ENCODE measurements around the gene CD6.
A peak's percentile ranks its signal among the peaks of the same experiment; 100 is the strongest.

Gene CD6

DNA sequence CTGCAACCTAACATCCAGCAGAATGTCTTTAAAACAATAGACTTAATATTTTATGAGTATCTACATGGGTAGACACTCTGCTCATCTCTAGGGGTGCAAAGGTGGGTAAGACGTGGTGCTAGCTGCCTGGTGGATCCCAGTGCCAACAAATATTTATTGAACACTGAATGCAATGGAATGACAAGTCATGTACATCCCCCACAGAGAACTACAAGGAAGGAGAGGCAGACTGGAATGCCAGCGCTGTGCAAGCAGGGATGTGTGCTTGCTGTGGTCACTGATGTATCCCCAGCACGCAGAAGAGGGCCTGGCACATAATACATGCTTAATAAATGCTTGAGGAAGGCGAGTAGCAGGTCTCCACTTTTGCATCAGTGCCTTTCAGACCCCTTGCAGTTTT is 61.9 kb downstream of the CD6 start:
- H3K27me3 ChIP-seq (ENCODE audit: low read depth) = no peaks in the 10 kb centered on the region
- no peaks in the 10 kb centered on the region for H3K36me3 ChIP-seq (replicated peaks)
- no peak for DNase-seq (ENCODE audit: low spot score in 2 of 2)
- no peaks in the 10 kb centered on the region for H3K9me3 ChIP-seq
- H3K4me3 ChIP-seq = no peak overlapping the region
- in situ Hi-C loops (cut with MboI; ENCODE audit: low sequenced_read_pairs) = no loop called here
- no peaks in the 10 kb centered on the region for H3K4me1 ChIP-seq

DNA sequence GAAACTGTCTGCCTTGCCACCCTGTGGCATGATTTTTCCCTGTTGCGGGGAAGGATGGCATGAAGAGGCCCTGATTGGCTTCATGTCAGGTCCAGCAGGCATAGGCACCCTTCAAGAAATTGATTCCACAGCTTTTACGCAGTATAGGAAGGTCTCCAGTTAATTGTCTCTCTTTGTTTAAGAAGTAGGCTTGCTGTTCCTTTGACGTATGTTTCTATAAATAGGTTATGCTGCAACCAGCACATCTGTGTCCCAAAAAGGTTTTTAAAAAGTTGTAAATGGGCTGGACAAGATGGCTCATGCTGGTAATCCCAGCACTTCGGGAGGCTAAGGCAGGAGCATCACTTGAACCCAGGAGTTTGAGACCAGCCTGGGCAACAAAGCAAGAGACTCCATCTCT is 62.6 kb downstream of the CD6 start:
- Histone ChIP-seq H3K9me3 (no peaks in the 10 kb centered on the region), H3K36me3 (replicated peaks) (no peaks in the 10 kb centered on the region), H3K4me3 (no peak overlapping the region), H3K27me3 (ENCODE audit: low read depth) (no peaks in the 10 kb centered on the region), H3K4me1 (no peaks in the 10 kb centered on the region)
- in situ Hi-C loops (cut with MboI; ENCODE audit: low sequenced_read_pairs) = no loop called here
- DNase-seq (ENCODE audit: low spot score in 2 of 2) = no peak

DNA sequence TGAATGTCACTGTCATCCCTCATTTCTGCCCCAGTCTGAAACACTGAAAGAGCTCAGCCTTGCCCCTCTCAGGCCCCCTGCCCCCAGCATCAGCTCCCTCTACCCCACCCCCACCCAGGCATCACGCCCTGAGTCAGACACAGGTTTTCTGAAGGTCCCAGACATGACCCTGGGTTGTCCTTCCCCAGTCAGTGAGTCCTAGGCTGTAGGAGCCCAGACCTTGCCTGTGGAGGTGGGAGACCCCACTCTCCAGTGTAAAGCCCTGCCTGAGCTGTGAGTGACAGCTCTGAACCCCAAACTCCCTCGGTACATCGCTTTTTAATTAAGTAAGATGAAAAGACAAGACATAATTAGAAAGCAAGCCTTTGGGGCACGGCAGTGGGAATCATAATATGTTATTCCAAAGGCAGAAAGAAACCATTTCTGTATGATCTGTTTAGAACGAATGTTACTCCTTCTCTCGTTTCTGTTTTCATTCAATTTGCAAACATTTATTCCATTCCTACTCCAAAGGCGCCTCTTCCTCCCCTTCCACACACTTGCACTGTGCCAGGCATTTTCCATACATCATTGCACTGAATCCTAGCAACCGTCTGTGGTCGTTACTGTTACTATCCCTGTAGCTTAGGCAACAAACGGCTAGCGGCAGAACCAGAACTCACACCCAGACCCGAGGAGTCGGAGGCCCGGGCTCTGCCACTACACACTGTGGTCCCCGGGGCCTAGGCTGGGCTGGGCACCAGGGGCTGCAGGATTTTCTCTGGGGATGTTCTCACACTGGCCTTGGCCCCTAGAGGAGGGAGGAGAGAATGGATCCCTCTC is 63.4 kb downstream of the CD6 start:
- no peak for DNase-seq (ENCODE audit: low spot score in 2 of 2)

DNA sequence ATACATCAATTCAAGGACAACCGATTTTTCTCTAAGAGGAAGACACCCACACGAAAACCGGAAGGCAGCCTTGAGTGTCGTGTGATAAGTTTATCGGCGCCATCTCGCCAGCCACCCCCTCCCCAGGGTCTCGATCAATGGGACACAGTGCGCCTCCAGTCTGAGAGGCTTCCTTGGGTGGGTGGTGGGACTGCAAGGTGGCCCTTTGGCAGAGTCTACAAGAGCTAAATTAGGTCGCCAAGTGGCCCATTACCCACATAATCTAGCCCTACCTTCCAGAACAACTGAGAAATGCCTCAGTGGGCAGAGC is 64.0 kb downstream of the CD6 start:
- DNase-seq (ENCODE audit: low spot score in 2 of 2) = no peak
- Histone ChIP-seq H3K4me3 (no peak overlapping the region), H3K9me3 (no peaks in the 10 kb centered on the region), H3K27me3 (ENCODE audit: low read depth) (no peaks in the 10 kb centered on the region), H3K36me3 (replicated peaks) (no peaks in the 10 kb centered on the region), H3K4me1 (no peaks in the 10 kb centered on the region)
- in situ Hi-C loops (cut with MboI; ENCODE audit: low sequenced_read_pairs) = no loop called here

More for the DNA sequence above, 63.4 kb downstream of the CD6 start:
- in situ Hi-C loops (cut with MboI; ENCODE audit: low sequenced_read_pairs) = no loop called here
- no peaks in the 10 kb centered on the region for H3K36me3 ChIP-seq (replicated peaks)
- H3K4me3 ChIP-seq = no peak overlapping the region
- no peaks in the 10 kb centered on the region for H3K9me3 ChIP-seq
- H3K4me1 ChIP-seq = no peaks in the 10 kb centered on the region
- H3K27me3 ChIP-seq (ENCODE audit: low read depth) = no peaks in the 10 kb centered on the region

DNA sequence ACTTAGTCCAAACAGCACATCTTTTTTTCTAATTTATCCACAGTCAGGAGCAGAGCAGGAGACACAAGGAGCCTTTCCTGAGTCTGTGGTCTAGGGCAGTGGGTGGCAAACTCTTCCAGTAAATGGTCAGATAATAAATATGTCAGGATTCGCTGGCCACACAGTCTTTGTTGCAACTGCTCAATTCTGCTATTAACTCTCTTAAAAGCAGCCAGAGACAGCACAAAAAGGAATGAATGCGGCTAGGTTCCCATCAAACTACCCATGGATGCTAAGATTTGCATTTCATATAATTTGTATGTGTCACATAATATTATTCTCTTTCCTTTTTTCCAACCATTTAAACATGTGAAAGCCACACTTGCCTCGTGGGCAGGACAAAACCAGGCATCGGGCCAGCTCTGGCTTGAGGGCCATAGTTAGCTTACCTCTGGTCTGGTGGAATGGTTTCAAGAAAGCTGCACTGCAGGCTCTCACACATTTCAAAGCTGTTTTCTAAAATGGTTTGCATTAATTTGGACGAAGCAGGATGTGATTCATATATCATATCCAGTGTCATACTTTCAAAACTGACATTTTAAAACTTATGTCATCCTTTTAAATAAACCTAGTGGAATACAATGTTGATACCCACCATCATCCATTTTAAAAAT is 66.1 kb downstream of the CD6 start:
- Histone ChIP-seq H3K27me3 (ENCODE audit: low read depth) (no peaks in the 10 kb centered on the region), H3K9me3 (no peaks in the 10 kb centered on the region), H3K4me3 (no peak overlapping the region), H3K36me3 (replicated peaks) (no peaks in the 10 kb centered on the region), H3K4me1 (peaks cover 7% of the 10 kb centered on the region)
- in situ Hi-C loops (cut with MboI; ENCODE audit: low sequenced_read_pairs) = no loop called here
- no peak for DNase-seq (ENCODE audit: low spot score in 2 of 2)

DNA sequence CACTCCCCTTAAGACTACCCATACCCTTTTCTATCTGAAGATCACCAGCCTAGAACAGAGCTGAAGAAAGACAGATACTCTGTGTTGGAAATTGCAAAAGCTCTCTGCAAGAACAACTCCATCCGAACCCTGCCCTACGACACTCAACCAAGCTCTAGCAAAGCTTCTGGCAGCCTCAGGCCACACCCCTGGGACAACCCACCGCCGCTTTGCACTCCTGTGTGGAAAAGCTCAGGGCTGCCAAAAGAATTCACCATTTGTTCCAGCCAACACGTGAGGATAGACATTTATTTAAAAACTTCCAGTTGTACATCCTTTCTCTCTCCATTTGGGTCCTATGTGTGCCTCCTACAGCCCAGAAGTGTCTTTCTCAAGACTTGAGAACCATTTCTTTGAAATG is 68.4 kb downstream of the CD6 start:
- no peaks in the 10 kb centered on the region for H3K27me3 ChIP-seq (ENCODE audit: low read depth)
- H3K9me3 ChIP-seq = no peaks in the 10 kb centered on the region
- DNase-seq (ENCODE audit: low spot score in 2 of 2) = no peak
- peaks cover 7% of the 10 kb centered on the region for H3K4me1 ChIP-seq
- in situ Hi-C loops (cut with MboI; ENCODE audit: low sequenced_read_pairs) = no loop called here
- H3K4me3 ChIP-seq = no peak overlapping the region
- no peaks in the 10 kb centered on the region for H3K36me3 ChIP-seq (replicated peaks)

DNA sequence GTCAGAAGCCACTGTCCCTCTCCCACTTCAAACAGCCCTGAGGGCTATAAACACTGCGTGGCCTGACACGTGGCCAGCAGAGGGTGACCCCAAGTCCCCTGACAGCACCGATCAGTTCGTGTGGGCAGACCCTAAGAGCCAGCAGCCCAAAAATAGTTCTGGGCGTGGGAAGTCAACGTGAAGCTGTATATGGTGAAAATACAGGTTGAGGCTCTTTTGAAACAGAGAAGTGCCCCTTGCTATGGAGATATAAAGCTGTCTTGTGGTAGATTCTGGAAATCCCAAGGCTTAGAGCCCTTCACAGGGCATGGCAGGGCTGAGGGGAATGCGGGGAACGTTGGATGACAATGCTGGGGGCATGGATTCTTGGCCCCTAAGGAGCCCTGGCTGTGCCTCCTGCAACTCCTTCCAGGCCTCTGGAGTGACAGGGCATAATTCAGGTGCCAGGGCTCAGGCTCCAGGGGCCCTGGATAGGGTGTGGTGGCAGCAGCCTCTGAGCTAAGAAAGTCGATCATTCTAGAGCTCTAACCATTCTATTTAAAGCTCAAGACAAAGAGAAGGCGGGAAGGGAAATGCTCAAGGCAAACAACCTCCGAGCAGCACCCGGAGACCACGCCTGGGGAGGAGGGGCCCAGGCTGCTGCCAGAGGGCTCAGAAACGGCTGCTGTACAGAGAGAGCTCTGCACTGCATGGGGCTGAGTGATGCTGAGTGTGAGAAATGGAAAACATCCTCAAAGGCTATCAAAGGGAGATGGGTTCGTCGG is 70.5 kb downstream of the CD6 start:
- no peaks in the 10 kb centered on the region for H3K9me3 ChIP-seq
- peak; percentile 55 to 72 for DNase-seq (ENCODE audit: low spot score in 2 of 2)
- H3K36me3 ChIP-seq (replicated peaks) = no peaks in the 10 kb centered on the region
- no peaks in the 10 kb centered on the region for H3K27me3 ChIP-seq (ENCODE audit: low read depth)
- H3K4me3 ChIP-seq = no peak overlapping the region
- in situ Hi-C loops (cut with MboI; ENCODE audit: low sequenced_read_pairs) = no loop called here
- H3K4me1 ChIP-seq = peaks cover 7% of the 10 kb centered on the region

DNA sequence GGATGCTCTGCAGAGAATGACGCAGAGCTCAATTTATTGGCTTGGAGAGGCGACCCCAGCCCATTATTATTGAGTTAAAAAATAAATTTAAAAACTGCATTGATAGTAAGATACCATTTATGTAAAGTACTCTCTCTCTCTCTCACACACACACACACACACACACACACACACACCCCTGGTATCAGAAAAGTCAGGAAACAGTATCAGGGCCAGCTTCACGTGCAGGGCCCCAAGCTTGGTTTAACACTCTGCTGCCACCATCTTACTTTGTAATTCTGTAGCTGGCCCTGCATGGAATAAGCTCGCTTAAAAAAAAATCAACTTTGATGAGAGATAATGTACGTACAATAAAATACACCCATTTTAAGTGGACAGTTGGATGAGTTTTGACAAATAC is 71.1 kb downstream of the CD6 start:
- Histone ChIP-seq H3K9me3 (no peaks in the 10 kb centered on the region), H3K4me1 (peaks cover 7% of the 10 kb centered on the region), H3K4me3 (no peak overlapping the region), H3K36me3 (replicated peaks) (no peaks in the 10 kb centered on the region), H3K27me3 (ENCODE audit: low read depth) (no peaks in the 10 kb centered on the region)
- DNase-seq (ENCODE audit: low spot score in 2 of 2) = no peak
- in situ Hi-C loops (cut with MboI; ENCODE audit: low sequenced_read_pairs) = no loop called here

DNA sequence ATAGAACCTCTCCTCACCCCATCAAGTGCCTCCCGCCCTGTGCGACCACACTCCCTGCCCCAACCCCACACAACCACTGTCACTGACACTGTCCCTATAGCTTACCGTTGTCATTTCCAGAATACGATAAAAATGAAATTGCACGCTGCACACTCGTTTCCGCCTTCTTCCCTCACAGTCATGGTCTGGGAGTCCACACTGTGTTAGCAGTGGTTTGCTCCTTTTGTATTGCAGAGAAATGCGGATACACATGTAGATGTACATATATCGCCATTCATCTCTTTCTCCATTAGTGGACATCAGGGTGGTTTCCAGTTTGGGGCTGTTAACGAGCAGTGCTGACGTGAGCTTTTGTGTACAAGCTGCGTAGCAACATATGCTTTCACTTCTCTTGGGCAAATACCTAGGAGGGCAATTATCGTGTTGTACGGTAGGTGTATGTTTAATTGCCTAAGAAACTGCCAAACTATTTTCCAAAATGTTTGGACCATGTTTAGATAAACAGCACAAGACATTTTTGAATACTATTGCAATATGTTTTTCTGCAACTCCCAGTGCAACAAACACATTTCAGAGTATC is 71.6 kb downstream of the CD6 start:
- H3K4me3 ChIP-seq = no peak overlapping the region
- in situ Hi-C loops (cut with MboI; ENCODE audit: low sequenced_read_pairs) = no loop called here

DNA sequence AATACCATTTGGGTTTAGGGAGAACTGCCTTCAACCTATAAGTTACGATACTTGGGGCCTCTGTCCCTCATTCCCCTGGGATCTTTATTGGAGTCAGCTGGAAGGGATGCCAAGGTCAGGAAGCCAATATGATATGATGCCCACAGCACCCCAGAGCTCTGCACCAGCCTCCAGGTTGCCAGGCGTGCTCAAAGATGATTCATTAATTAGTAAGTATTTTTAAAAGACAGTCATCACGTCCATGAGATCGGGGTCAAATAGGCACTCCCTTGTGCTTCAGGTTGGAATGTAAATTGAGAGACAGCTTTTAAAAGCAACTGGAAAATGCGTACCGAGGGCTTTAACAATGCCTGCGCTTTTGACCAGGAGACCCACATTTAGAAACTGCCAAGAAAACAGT is 73.8 kb downstream of the CD6 start:
- H3K9me3 ChIP-seq = no peaks in the 10 kb centered on the region
- in situ Hi-C loops (cut with MboI; ENCODE audit: low sequenced_read_pairs) = no loop called here
- DNase-seq (ENCODE audit: low spot score in 2 of 2) = no peak
- H3K4me3 ChIP-seq = no peak overlapping the region
- H3K36me3 ChIP-seq (replicated peaks) = no peaks in the 10 kb centered on the region
- H3K27me3 ChIP-seq (ENCODE audit: low read depth) = peaks cover 2% of the 10 kb centered on the region; the same call in 1 of the 2 replicates
- peaks cover 7% of the 10 kb centered on the region for H3K4me1 ChIP-seq

More for the DNA sequence above, 71.6 kb downstream of the CD6 start:
- Histone ChIP-seq H3K36me3 (replicated peaks) (no peaks in the 10 kb centered on the region), H3K4me1 (peaks cover 7% of the 10 kb centered on the region), H3K27me3 (ENCODE audit: low read depth) (no peaks in the 10 kb centered on the region), H3K9me3 (no peaks in the 10 kb centered on the region)
- no peak for DNase-seq (ENCODE audit: low spot score in 2 of 2)

DNA sequence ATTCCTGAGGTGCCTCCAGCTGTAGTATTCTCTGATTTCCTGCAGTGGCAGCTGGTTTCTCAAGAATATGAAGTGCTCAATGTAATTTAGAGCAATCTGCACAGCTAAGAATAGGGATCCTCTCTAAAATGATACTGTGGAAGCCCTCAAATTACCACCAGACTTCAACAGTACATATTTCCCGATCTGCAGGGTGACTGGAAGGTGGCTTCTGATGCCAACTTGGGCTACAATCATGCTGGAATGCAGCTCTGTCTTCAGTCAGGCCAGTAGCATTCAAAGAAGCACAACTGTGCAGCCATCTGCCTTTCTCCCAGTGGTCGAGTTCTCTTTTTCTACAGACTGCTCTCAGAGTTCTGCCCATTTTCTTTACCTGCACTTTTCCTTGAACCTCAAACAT is 75.4 kb downstream of the CD6 start:
- in situ Hi-C loops (cut with MboI; ENCODE audit: low sequenced_read_pairs) = no loop called here
- no peak for DNase-seq (ENCODE audit: low spot score in 2 of 2)
- no peaks in the 10 kb centered on the region for H3K9me3 ChIP-seq
- peaks cover 2% of the 10 kb centered on the region; the same call in 1 of the 2 replicates for H3K27me3 ChIP-seq (ENCODE audit: low read depth)
- no peaks in the 10 kb centered on the region for H3K36me3 ChIP-seq (replicated peaks)
- H3K4me3 ChIP-seq = no peak overlapping the region
- peaks cover 5% of the 10 kb centered on the region for H3K4me1 ChIP-seq

DNA sequence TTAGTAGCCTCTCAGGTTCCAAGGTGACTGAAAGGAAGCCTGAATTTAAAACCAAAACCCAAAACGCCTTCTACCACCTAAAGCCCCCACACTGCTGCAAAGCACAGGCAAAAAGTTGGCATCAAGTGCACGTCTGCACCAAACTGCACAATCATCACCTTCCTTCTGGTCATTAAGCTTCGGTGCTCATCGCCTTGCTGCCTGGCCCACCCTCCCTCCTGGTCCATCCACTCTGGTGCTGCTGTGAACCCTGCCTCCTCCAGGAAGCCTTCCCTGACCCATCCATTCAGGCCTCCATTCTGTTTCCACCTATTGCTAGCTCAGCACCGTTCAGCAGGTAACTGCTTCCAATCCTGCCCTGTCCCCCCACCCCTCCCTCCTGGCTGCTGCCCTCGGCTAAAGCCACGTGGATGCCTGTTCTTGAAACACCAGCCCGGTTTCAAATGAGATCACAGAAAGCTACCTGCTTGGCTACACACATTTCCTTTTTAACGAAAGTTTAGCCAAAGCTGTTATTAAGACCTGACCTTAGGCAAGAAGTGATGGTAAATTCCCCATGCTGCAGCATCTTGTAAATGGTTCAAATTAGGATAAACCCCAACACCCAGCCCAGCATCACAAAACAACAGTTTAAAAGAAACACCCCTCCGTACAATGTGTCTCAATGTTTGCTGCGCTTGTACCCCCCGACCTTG is 77.0 kb downstream of the CD6 start:
- no peaks in the 10 kb centered on the region for H3K9me3 ChIP-seq
- H3K4me3 ChIP-seq = no peak overlapping the region
- DNase-seq (ENCODE audit: low spot score in 2 of 2) = no peak
- no peaks in the 10 kb centered on the region for H3K36me3 ChIP-seq (replicated peaks)
- in situ Hi-C loops (cut with MboI; ENCODE audit: low sequenced_read_pairs) = no loop called here
- H3K27me3 ChIP-seq (ENCODE audit: low read depth) = peaks cover 2% of the 10 kb centered on the region; the same call in 1 of the 2 replicates
- no peaks in the 10 kb centered on the region for H3K4me1 ChIP-seq

DNA sequence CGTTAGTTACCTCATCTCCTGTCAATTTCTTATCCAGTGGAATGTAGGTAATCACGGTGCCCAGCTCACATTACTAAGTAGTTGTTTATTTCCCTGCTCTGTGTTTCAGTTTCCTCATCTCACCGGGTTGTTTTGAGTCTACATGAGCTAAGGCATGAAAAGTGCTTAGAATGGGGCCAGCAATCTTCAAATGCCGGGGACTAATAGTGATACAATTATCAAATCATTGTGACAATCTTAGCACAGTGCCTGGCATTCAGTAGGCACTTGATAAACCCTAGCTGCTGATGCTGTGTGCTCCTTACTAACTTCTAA is 77.5 kb downstream of the CD6 start:
- DNase-seq (ENCODE audit: low spot score in 2 of 2) = no peak
- no peaks in the 10 kb centered on the region for H3K4me1 ChIP-seq
- H3K4me3 ChIP-seq = no peak overlapping the region
- peaks cover 2% of the 10 kb centered on the region; the same call in 1 of the 2 replicates for H3K27me3 ChIP-seq (ENCODE audit: low read depth)
- no peaks in the 10 kb centered on the region for H3K36me3 ChIP-seq (replicated peaks)
- no peaks in the 10 kb centered on the region for H3K9me3 ChIP-seq
- in situ Hi-C loops (cut with MboI; ENCODE audit: low sequenced_read_pairs) = no loop called here

Measured in HAP-1 (cell line).